SK-N-SH (cell line): ENCODE data around the gene SAMD4A.

Source experiments
- ELF1 ChIP-seq: IDR thresholded peaks from 2 replicates; pipeline ENCODE4 v1.4.0; 2012
- EP300 ChIP-seq, 2 experiments: IDR thresholded peaks; 2 replicates each; pipeline versions ENCODE4 v1.4.0 to v1.6.1; 2012; ENCODE audit warnings: borderline replicate concordance in 1 of 2, low read depth in 1 of 2, low read length in 1 of 2
- EZH2phosphoT487 ChIP-seq: fragments of 200-600 bp; sonication (generic); IDR thresholded peaks from 2 replicates; pipeline ENCODE4 v1.6.1; 2017; ENCODE audit warnings: low read depth, mixed run types, mild to moderate bottlenecking, antibody characterized with exemption, moderate library complexity, borderline replicate concordance
- MEF2A ChIP-seq: IDR thresholded peaks from 2 replicates; pipeline ENCODE4 v1.4.0; 2012; ENCODE audit warnings: low read depth, borderline replicate concordance
- NRF1 ChIP-seq: IDR thresholded peaks from 2 replicates; pipeline ENCODE4 v1.6.1; 2012; ENCODE audit warnings: low read depth, mild to moderate bottlenecking, low read length
- POLR2AphosphoS5 ChIP-seq: IDR thresholded peaks from 2 replicates; pipeline ENCODE4 v1.6.1; 2012; ENCODE audit warnings: low read depth, low read length
- SMC3 ChIP-seq: IDR thresholded peaks from 2 replicates; pipeline ENCODE4 v1.6.1; 2012; ENCODE audit warnings: low read depth, low read length, improper control_type of control experiment
- TAF1 ChIP-seq: IDR thresholded peaks from 2 replicates; pipeline ENCODE4 v1.6.1; 2012; ENCODE audit warnings: low read depth, mild to moderate bottlenecking, low read length, moderate library complexity, borderline replicate concordance
- YY1 ChIP-seq: IDR thresholded peaks from 2 replicates; pipeline ENCODE4 v1.4.0; 2012; ENCODE audit warnings: low read depth, mild to moderate bottlenecking
- TF ChIP-seq, protein P1 (sequence below): IDR thresholded peaks from 2 replicates; pipeline ENCODE4 v1.6.1; 2012; ENCODE audit warnings: mild to moderate bottlenecking, low read depth, low read length, moderate library complexity
- TF ChIP-seq, protein P2 (sequence below): fragments of 200-600 bp; sonication (generic); IDR thresholded peaks from 2 replicates; pipeline ENCODE4 v1.6.1; 2017; ENCODE audit warnings: antibody characterized with exemption, mild to moderate bottlenecking, moderate library complexity
- TF ChIP-seq, protein P3 (sequence below): IDR thresholded peaks from 2 replicates; pipeline ENCODE4; 2012

DNA sequence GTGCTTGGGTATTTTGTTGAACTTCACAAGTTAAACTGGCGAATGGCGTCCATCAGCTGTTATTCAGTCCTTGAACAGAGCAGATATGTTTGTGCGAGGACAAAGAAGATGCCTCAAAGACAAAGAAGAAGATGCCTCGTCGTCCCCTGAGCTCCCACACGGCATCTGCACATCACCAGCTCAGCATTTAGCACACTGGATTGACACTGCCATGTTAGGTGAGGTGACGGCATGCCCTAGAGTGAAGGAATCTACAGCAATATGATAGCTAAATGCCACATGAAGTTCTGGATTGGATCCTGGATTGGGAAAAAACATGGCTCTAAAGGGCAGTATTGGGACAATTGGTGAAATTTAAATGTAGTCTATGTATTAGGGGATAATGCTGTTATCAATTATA, 15.4 kb downstream of the SAMD4A start:
- TF ChIP-seq EP300 (IDR thresholded peaks at IDR 0.05; ENCODE audit: borderline replicate concordance in 1 of 2, low read depth in 1 of 2, low read length in 1 of 2) = no peak
- TF ChIP-seq, protein P1, sequence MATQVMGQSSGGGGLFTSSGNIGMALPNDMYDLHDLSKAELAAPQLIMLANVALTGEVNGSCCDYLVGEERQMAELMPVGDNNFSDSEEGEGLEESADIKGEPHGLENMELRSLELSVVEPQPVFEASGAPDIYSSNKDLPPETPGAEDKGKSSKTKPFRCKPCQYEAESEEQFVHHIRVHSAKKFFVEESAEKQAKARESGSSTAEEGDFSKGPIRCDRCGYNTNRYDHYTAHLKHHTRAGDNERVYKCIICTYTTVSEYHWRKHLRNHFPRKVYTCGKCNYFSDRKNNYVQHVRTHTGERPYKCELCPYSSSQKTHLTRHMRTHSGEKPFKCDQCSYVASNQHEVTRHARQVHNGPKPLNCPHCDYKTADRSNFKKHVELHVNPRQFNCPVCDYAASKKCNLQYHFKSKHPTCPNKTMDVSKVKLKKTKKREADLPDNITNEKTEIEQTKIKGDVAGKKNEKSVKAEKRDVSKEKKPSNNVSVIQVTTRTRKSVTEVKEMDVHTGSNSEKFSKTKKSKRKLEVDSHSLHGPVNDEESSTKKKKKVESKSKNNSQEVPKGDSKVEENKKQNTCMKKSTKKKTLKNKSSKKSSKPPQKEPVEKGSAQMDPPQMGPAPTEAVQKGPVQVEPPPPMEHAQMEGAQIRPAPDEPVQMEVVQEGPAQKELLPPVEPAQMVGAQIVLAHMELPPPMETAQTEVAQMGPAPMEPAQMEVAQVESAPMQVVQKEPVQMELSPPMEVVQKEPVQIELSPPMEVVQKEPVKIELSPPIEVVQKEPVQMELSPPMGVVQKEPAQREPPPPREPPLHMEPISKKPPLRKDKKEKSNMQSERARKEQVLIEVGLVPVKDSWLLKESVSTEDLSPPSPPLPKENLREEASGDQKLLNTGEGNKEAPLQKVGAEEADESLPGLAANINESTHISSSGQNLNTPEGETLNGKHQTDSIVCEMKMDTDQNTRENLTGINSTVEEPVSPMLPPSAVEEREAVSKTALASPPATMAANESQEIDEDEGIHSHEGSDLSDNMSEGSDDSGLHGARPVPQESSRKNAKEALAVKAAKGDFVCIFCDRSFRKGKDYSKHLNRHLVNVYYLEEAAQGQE = no peak
- TF ChIP-seq, protein P2, sequence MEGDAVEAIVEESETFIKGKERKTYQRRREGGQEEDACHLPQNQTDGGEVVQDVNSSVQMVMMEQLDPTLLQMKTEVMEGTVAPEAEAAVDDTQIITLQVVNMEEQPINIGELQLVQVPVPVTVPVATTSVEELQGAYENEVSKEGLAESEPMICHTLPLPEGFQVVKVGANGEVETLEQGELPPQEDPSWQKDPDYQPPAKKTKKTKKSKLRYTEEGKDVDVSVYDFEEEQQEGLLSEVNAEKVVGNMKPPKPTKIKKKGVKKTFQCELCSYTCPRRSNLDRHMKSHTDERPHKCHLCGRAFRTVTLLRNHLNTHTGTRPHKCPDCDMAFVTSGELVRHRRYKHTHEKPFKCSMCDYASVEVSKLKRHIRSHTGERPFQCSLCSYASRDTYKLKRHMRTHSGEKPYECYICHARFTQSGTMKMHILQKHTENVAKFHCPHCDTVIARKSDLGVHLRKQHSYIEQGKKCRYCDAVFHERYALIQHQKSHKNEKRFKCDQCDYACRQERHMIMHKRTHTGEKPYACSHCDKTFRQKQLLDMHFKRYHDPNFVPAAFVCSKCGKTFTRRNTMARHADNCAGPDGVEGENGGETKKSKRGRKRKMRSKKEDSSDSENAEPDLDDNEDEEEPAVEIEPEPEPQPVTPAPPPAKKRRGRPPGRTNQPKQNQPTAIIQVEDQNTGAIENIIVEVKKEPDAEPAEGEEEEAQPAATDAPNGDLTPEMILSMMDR = no peak
- no peak for TF ChIP-seq EZH2phosphoT487
- no peak for TF ChIP-seq TAF1
- TF ChIP-seq, protein P3, sequence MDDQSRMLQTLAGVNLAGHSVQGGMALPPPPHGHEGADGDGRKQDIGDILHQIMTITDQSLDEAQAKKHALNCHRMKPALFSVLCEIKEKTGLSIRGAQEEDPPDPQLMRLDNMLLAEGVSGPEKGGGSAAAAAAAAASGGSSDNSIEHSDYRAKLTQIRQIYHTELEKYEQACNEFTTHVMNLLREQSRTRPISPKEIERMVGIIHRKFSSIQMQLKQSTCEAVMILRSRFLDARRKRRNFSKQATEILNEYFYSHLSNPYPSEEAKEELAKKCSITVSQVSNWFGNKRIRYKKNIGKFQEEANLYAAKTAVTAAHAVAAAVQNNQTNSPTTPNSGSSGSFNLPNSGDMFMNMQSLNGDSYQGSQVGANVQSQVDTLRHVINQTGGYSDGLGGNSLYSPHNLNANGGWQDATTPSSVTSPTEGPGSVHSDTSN = no peak
- TF ChIP-seq POLR2AphosphoS5 = no peak
- TF ChIP-seq ELF1 = no peak
- TF ChIP-seq NRF1 = no peak
- TF ChIP-seq MEF2A = no peak
- no peak for TF ChIP-seq YY1
- no peak for TF ChIP-seq SMC3
